GM21360 (cell line): ENCODE data around the gene CSMD2.

ENCODE experiments used
- ATAC-seq: cut with Tn5 transposase; IDR thresholded peaks from one replicate; pipeline ENCODE4 v1.9.1; 2021; ENCODE audit warnings: mild to moderate bottlenecking, moderate library complexity; ENCODE audit not compliant: unreplicated experiment

The CSMD2 gene

DNA sequence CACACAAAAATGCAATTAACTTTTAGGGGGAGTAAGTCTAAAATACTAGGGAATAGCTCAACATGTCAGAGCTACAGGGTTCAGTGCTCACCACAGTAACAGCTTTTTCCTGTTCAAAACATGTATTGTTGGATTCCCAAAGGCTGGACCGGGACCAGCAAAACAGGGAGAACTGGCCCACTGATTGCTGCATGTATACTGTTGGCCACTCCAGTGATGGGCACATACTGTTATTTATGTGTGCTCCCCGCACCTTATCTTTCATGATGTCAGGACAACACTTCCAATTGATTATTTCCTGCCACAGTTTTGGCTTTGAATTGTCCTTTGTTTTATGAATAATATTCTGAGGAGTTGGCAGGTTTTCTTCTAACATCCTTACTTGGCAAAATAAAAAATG lies 250.5 kb downstream of the CSMD2 start:
- no peak for ATAC-seq

DNA sequence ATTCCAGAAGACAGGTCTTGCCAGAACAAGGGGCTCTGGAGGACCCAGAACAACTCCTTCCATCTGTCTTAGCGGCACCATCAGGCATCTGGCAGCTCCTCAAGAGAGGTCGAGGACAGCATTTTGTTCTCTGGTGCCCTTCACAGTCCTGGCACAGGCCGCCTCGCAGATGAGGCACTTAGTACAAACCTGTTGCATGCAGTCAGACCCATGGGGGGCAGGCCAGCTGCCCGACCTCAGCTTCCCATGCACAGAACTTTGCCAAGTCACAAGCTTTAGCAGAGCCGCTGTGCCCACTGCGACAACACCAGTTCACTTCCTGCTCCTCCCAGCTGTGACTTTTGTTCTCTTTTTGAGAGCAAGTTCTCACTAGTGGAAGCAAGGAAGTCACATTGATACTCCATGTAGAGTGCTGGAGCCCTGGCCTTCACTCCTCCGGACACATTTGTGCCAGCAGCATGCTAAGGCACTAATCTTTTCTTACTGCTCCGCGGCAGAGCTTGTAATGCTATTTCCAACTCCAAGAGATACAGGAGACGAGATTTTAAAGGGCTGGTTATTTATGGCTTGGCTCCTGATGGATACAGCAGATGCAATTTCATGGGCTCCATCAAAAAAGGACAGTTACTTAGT lies 256.6 kb downstream of the CSMD2 start:
- no peak for ATAC-seq

DNA sequence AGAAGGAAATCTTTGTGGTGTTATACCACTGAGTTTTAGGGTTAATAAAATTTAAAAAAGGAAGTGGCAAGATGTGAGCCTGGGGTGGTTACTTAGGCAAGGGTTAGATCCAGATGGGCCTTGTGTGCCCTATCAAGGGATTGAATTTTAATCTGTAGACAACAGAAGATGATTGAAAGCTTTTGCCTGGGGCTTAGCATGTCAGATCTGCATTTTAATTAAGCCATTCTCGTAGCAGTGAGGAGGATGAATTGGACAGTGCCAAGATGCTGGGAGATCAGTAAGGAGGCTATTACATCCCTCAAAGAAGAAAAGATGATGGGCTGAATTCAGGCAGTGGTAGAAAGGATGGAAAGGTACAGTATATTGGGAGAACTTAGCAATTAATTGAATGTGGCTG lies 258.9 kb downstream of the CSMD2 start:
- no peak for ATAC-seq

DNA sequence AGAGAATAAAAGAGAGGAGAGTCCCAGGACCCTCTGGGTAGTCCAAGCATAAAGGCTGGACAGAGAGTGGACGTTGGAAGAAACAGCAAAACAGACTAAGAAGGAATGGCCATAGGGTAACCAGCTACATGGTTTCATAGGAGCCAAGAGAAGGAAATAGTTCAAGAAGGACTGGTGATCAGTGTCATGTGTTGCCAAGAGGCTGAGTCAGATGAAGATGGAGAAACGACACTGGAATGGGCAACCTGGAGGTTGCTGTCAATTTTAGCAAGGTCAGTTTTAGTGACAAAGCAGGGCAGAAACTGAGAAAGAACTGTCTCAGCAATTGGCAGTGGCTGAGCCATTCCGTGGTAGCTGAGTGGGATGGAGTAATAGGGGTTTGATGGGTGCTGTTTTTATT lies 259.8 kb downstream of the CSMD2 start:
- no peak for ATAC-seq

DNA sequence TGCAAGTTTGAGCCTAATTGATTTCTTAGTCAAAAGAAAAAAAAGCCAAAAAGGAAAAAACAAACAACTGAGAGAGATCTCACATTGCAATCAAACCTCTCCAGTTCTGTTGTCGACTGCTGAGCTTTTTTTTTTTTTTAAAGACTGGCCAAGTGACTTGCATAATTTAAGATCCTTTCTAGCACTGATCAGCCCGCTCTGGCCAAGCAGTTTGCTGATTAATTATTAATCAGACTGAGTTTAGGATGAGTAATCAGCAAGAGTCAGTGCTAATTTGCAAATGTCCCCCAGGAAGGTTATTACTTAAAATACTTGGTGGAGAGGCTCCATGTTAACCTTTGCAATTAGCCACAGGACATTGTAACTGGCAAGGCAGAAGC lies 261.8 kb downstream of the CSMD2 start:
- ATAC-seq: no peak

DNA sequence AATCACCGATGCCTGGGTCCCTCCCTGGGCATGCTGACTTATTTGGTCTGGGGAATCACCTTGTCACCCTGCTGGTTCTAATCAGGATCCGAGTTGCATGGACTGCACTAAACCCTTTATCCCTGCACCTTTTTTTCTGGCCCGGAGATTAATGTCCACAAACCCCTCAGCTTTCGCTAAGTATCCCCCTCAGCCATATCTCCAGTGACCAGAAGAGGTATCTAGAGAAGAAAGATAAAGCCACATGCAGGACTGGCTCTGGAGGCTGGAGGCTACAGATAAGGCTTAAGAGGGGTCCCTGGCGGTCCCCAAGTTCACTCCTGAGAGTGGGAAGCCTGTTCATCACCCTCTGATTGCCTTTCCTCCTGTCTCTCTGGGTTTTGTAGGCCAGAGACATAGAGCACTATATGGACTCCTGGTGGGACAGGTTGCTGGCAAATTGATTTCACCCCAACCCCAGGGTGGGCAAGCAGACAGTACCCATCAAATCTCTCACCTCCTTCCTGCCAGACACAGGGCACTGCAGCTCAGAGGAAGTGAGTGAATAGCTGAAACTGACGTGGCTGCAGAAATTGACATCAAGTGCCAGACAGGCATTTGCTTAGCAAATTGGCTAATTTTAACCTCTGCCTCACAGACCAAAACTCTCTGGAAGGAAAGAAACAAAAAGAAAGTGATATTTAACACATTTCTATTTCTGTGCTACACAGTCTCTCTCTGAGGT lies 262.4 kb downstream of the CSMD2 start:
- ATAC-seq: no peak

DNA sequence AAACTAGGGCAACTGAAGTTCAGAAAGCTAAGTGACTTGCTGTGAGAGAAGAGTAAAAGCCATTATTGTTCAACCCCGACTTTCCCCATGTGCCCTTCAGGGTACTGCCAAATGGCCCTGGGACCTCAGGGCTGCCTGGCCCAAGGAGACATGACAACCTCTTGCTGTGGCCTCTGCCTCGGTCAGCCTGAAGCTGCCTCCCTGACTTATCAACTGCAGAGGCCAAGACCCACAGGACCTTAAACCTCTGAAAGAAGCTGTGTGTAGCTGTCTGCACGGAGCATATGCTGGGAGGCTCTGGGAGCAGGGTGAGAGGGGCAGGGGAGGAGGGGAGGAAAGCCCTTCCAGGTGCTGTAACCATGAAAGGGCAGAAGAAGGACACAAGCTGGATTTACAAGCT lies 265.3 kb downstream of the CSMD2 start:
- no peak for ATAC-seq

DNA sequence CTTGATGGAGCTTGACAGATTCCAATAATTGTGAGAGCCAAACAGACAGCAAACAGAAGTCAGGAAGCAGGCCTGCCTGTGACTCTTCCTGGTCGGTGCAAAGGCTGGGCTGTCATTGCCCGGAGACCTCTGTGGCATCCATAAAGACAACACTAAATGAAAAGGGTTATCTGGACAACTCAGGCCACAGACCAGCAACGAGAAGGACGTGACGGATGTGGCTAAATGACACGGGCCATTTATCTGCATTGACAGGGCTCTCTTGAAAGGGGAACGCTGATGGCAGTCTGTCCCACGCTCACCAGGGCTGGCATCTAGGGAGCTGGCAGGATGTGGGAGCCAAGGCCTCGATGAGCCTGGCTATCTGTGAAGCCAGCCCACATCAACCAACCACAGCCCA lies 266.1 kb downstream of the CSMD2 start:
- no peak for ATAC-seq

DNA sequence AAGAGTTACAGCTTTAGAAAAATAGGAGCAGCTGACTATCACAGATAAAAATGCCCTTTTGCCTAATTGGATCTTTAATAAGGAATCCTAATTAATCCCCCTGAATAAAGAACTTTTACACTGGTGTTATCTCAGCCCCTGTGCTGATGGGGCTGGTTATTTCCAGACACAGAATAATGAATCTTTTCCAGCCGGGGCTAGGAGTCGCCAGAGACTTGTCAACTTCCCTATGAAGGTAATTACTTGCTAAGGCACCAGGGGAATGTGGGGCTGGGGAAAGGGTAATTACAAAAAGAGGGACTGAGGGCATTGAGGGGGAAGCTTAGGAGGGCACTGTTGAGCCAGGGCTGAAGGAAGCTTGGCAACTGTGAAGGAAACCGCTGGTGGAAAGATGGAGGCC lies 266.6 kb downstream of the CSMD2 start:
- ATAC-seq: no peak

DNA sequence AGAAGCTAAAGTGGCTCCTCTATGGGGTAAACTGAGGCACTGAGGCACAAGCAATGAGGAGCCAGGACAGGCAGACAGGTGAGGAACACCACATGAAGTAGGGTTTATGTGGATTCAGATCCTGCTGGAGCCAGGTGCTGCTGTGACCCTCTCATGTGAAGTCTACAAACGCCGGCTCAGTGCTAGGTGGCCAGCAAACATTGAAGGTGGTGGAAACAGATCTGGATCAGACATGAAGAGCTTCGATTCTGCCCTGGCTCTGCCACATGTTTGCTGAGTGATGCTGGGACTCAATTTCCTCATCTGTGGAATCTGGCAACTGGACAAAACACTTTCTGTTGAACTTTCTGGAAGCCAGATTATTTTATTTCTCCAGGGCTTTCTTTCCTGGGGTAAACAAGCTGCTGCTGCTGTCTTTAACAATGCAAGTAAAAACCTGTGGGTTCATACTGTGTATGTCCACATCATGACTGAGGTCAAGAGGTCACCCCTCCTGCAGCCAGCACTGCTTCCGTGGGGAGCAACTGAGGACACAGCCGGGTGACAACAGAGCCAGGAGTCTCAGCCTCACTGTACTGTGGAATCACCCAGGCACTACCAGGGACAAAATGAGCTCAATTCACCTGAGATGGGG lies 267.8 kb downstream of the CSMD2 start:
- ATAC-seq: no peak

DNA sequence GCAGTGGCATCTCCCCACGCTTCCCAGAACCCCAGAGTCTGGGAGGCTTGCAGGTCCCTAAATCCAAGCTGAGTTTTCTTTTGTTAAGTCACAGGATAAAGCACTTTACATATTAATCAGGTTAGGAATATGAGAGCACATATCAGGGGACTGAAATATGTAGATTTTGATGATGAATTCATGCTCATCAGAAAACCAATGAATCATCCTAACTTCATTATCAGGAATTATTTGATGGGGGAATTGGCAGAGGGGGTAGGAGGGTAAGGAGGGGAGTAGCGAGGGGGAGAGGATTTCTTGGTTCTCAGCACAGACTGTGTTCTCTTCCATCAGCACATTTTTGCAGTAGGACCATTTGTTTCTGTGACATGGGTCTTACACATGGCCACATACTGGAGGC lies 269.1 kb downstream of the CSMD2 start:
- ATAC-seq: no peak

DNA sequence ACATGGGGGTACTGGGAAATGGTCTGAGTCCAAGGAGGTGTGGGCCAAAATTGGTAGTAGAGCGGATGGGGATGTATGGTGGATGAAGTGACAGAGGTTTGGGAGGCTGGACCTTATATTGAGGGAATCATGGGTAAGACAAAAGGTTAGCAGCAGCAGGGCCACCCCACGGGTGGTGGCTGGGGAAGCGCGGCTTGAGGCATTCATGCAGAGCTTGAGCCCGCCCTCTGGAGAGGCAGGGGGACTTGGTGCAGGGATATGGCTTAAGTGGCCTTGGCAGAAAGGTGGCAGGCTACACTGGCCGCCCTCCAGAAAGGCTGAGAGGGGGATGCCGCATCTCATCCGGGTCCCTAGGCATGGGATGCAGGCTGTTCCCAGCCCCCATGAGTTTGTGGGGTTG lies 269.6 kb downstream of the CSMD2 start:
- no peak for ATAC-seq

DNA sequence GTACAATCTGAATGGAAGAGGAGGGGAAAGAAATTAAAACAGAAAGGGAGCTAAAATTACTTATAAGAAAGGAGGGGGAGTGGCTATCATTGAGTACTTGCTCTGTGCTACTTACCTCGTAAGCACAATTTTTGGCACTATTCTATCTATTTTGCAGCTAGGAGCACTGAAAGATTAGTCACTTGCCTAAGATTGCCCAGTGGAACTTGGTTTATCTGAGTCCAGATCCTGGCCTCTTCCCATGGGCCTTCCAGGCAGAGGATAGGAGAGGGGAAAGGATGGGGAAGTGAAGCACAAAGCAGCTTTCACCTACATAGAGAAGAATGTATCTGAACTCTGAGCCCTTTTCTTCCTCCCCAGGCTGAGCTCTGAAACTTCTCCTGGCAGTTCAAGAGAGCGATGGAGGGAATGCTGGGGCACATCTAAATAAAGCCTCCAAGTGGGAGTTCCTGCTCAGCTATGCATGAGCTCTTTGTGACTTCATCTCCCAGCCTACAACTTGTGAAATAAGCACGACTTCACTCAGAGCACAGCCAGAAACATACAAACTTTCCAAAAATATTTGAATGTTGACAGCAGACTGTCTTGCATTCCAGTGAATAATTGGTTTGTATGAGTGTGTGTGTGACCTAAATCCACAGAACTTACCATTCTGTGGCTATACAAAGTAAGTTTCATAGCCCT lies 271.7 kb downstream of the CSMD2 start:
- ATAC-seq: no peak

DNA sequence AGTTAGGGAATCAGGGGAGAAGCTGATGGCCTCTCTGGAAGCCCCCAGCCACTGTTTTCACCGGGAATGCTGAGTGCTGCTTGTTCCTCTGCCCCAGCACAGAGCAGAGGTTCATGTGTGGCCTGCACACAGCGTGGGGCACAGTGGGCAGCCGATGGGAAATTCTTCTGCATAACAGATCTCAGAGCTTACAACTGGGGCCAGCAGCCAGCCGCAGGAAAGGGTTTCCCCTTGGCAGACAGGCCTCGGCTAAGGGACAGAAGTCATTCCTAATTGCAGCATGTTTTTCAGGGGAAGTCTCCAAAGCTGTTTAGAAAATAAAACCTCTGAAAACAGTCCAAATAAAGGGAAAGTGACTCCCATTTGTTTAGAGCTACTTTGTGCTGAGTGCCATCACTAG lies 278.5 kb downstream of the CSMD2 start:
- no peak for ATAC-seq

DNA sequence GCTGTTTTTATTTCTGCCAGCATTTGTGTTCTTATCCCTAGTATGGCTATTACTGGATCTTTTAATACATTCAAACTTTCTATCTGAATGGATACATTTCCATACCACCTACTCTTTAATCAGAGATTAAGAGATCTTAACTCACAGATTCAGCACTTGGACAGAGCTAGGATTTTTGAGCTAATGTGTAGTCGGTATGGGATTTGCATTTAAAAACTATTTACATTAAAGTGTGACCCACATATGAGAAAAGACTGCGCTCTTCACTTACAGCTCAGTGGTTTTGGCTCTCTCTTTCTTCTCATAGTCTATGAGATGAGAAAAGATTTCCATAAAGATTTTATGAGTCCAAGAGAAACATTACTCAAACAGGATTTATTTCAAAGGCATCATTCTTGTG lies 284.7 kb downstream of the CSMD2 start:
- ATAC-seq: no peak

DNA sequence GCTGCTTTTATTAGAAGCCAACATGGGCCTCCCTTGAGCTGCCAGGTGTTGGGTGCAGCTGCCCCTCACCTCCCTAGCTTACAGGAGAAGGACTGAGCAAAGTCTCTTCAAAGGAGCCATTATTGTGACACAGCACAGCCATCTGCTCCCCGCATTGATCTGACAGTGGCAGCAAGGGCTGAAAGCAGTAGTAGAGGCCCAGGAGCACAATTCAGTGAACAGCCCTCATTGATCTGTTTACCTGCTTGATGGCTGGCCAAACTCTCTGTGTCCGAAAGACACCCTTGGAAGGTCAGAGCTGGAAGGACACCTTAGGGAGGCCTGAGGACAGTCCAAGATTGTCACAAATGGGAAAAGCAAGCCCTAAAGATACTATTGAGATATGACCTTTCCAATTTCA lies 286.6 kb downstream of the CSMD2 start:
- no peak for ATAC-seq

DNA sequence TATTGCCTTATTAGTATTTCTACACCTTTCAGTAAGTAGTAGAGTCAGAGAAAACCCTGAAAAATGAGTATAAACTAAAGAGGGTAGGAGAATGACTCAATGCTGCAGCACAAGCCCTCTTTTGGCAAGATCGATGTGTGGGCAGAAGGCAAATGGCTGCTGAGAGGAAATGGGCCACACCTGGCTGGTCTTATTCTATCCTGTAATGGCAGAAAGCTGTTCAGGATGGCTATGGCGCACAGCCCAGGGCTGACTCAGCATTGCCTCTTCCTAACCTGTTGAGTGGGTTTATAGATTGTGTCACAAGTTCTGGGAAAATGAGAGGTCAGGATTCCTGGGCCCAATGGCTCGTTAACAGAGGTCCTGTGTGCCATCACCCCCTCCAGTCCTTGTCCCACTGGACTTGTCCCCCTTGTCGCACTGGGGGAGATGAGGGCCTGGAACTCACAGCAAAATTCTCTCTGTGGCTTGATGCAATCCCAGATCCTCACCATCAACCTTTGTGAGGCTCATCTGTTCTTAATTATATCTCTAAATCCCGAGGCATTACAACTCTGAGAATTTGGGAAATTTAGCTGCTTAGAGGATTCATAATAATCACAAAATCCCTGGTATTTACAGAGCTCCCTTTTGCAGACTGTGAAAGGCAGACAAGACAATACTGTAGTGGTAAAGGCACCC lies 287.9 kb downstream of the CSMD2 start:
- no peak for ATAC-seq

DNA sequence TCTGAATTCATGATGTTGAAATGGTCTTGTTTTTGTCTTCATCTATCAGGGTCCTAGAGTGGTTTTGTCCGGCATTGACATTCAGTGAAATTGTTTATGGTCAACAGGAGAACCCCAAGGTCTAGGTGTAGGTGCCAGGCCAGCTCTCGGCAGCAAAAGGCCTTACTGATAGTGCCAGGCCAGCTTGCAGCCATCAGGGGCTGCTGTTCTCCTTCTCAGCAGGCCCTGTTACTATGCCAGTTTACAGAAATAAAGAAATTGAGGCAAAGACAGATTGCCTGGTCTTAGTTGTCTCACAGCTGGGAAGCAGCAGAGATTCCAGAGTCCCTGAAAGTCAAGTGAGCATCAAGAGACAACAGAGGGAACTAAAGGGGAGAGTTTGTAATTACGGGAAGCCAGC lies 289.2 kb downstream of the CSMD2 start:
- no peak for ATAC-seq

DNA sequence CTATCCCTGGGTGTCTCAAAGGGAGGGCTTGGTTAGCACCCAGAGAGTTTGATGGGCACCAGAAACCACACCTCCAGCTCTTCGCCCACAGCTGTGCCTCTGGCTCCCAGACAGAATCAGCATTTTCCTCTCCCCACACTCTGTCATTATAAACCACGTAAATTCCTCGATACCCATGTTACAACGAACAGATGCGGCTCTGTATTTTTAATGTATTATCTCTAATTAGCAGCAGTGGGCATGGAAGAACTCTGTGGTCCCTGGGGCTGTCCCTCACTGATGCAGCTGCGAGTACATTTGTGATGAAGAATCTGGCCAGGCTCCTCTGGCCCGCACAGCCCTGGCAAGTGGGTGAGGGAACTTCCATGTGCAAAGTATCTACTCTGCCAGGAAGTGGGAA lies 290.4 kb downstream of the CSMD2 start:
- no peak for ATAC-seq

DNA sequence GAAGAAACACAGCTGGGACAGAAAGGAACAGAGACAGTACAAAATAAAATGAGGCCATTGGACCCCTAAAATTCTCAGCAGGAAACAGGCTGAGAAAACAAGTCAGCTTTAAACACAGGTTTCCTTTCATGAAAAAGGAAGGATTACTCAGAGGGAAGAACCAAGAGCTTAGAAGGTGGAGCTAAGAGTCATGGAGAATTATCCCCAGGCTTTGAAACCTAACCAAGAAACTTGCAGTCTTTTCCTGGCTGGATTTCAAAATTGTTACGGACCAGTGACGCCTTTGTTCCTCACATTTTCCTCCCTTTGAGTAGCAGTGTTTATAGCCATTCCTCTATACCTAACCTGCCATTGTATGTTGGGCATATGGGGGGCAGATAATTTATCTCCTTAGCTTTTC lies 292.3 kb downstream of the CSMD2 start:
- no peak for ATAC-seq

DNA sequence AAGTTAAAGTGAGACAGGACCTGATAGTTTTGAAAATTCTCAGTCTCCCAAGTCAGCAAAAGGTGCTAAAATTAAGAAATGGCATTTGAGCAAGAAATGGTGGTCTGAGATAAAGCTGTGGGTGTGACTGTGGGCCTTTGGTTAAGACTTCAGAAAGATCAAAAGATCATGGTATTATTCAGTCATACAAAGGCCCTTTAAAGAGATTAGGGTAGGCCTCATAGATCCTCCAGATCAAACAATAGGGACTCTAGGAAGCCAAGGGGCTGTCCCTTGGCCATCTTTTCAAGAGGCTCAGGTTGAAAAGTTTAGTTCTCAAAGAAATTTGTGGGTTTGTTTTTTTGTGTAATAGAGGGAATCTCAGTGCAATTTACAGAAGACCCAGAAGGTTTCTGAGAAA lies 292.8 kb downstream of the CSMD2 start:
- no peak for ATAC-seq
